Activated naive CD4-positive, alpha-beta T cell treated with anti-CD3 and anti-CD28 coated beads, Interleukin-2, amount 50 U/mL, for 24 hours (primary cell): ENCODE measurements around the gene AP3S2.
"Not testable (repeated sequence)": the region's sequence is repeated elsewhere in the genome, so short reads cannot be mapped to it uniquely, and the experiment has no call there.

Experiments used
- H3K27ac Mint-ChIP-seq: one replicate; pipeline ENCODE4 v1.8.0; 2021; ENCODE audit warnings: mild to moderate bottlenecking, mixed read lengths
- H3K27me3 Mint-ChIP-seq: one replicate; pipeline ENCODE4 v1.8.0; 2021; ENCODE audit warnings: mixed read lengths
- H3K36me3 Mint-ChIP-seq: one replicate; pipeline ENCODE4 v1.8.0; 2021; ENCODE audit warnings: mixed read lengths
- H3K4me1 Mint-ChIP-seq: one replicate; pipeline ENCODE4 v1.8.0; 2021; ENCODE audit warnings: mixed read lengths
- H3K4me3 Mint-ChIP-seq: one replicate; pipeline ENCODE4 v1.8.0; 2021; ENCODE audit warnings: mild to moderate bottlenecking, mixed read lengths
- H3K9me3 Mint-ChIP-seq: one replicate; pipeline ENCODE4 v1.8.0; 2021; ENCODE audit warnings: mixed read lengths

Gene AP3S2

GRCh38 chr15:89782619-89782950, 111.2 kb downstream of the AP3S2 start:
- not testable (repeated sequence) for H3K4me3 Mint-ChIP-seq, H3K27me3 Mint-ChIP-seq, H3K9me3 Mint-ChIP-seq, H3K4me1 Mint-ChIP-seq, H3K27ac Mint-ChIP-seq, H3K36me3 Mint-ChIP-seq

GRCh38 chr15:89781891-89782618, 111.7 kb downstream of the AP3S2 start:
- H3K9me3 Mint-ChIP-seq = no peaks in the 10 kb centered on the region
- peaks cover 6% of the 10 kb centered on the region for H3K27me3 Mint-ChIP-seq
- no peaks in the 10 kb centered on the region for H3K36me3 Mint-ChIP-seq
- no peaks in the 10 kb centered on the region for H3K4me1 Mint-ChIP-seq
- H3K27ac Mint-ChIP-seq = no peak overlapping the region
- H3K4me3 Mint-ChIP-seq = no peak overlapping the region

GRCh38 chr15:89781055-89781454, 112.7 kb downstream of the AP3S2 start:
- Mint-ChIP-seq H3K9me3 (no peaks in the 10 kb centered on the region), H3K27ac (no peak overlapping the region), H3K4me3 (no peak overlapping the region), H3K4me1 (no peaks in the 10 kb centered on the region), H3K27me3 (peaks cover 7% of the 10 kb centered on the region), H3K36me3 (no peaks in the 10 kb centered on the region)

- H3K4me3 Mint-ChIP-seq = no peak overlapping the region
Measured at GRCh38 chr15:89780601-89781000, 113.2 kb downstream of the AP3S2 start.

More at GRCh38 chr15:89780601-89781000, 113.2 kb downstream of the AP3S2 start:
- H3K27me3 Mint-ChIP-seq = peaks cover 9% of the 10 kb centered on the region
- no peak overlapping the region for H3K27ac Mint-ChIP-seq
- no peaks in the 10 kb centered on the region for H3K9me3 Mint-ChIP-seq
- H3K4me1 Mint-ChIP-seq = no peaks in the 10 kb centered on the region
- H3K36me3 Mint-ChIP-seq = no peaks in the 10 kb centered on the region
